Effector memory CD8-positive, alpha-beta T cell (primary cell): ENCODE measurements around the gene PKP2.

ENCODE experiments used
- ATAC-seq: fragments of 150-1000 bp; cut with Tn5 transposase; replicated peaks from 2 replicates; pipeline ENCODE4 v1.10.0; 2021; ENCODE audit warnings: mild to moderate bottlenecking, moderate library complexity
- DNase-seq, 3 experiments: peaks; one replicate each; pipeline ENCODE4 v3.0.0; 2021
- H3K27ac Mint-ChIP-seq, 2 donors: one replicate each; pipeline ENCODE4 v1.8.0; 2022; ENCODE audit warnings: mild to moderate bottlenecking in 2 of 2, mixed read lengths in 2 of 2, moderate library complexity in 2 of 2
- H3K27me3 Mint-ChIP-seq, 2 donors: one replicate each; pipeline ENCODE4 v1.8.0; 2022; ENCODE audit warnings: mixed read lengths in 2 of 2
- H3K36me3 Mint-ChIP-seq: one replicate; pipeline ENCODE4 v1.8.0; 2022; ENCODE audit warnings: mild to moderate bottlenecking, moderate library complexity, mixed read lengths; ENCODE audit not compliant: insufficient read depth
- H3K4me1 Mint-ChIP-seq, 2 donors: one replicate each; pipeline ENCODE4 v1.8.0; 2022; ENCODE audit warnings: low read depth in 2 of 2, mixed read lengths in 2 of 2
- H3K4me3 Mint-ChIP-seq, 2 donors: one replicate each; pipeline ENCODE4 v1.8.0; 2022; ENCODE audit warnings: mild to moderate bottlenecking in 2 of 2, mixed read lengths in 2 of 2, moderate library complexity in 2 of 2
- H3K9me3 Mint-ChIP-seq, 2 donors: one replicate each; pipeline ENCODE4 v1.8.0; 2022; ENCODE audit warnings: mixed read lengths in 2 of 2

PKP2 gene

GRCh38 chr12:32801269-32801980 is 95.2 kb downstream of the PKP2 start:
- DNase-seq (no peak), ATAC-seq (no peak)
- H3K36me3 Mint-ChIP-seq, result no peaks in the 10 kb centered on the region
- H3K27ac Mint-ChIP-seq, result no peak overlapping the region
- no peaks in the 10 kb centered on the region for H3K4me1 Mint-ChIP-seq
- H3K9me3 Mint-ChIP-seq, result no peaks in the 10 kb centered on the region
- H3K27me3 Mint-ChIP-seq, result peaks cover 0 to 8% of the 10 kb centered on the region in 2 donors
- H3K4me3 Mint-ChIP-seq, result no peak overlapping the region

DNA sequence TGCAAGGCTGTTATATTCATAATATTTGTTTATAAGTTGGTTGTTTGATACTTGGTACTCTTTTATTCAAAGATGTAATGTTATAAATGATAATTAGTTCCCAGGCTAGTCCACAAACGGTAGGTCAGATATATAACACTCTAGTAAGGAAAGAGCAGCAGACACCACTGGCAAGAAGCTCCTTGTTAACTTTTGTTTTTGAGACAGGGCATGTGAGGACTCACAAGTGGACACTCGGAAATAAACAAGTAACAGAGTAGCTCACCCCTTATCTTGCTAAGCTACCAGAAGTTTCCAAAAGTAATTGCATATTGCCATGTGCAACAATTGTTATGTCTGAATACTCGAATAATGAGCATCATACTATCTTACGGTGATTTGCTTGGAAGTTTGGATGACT is 102.3 kb downstream of the PKP2 start:
- DNase-seq (no peak), ATAC-seq (no peak)
- H3K4me1 Mint-ChIP-seq, result no peaks in the 10 kb centered on the region
- no peak overlapping the region for H3K27ac Mint-ChIP-seq
- peaks cover 10 to 23% of the 10 kb centered on the region in 2 donors for H3K27me3 Mint-ChIP-seq
- H3K9me3 Mint-ChIP-seq, result no peaks in the 10 kb centered on the region
- H3K36me3 Mint-ChIP-seq, result no peaks in the 10 kb centered on the region
- H3K4me3 Mint-ChIP-seq, result no peak overlapping the region

DNA sequence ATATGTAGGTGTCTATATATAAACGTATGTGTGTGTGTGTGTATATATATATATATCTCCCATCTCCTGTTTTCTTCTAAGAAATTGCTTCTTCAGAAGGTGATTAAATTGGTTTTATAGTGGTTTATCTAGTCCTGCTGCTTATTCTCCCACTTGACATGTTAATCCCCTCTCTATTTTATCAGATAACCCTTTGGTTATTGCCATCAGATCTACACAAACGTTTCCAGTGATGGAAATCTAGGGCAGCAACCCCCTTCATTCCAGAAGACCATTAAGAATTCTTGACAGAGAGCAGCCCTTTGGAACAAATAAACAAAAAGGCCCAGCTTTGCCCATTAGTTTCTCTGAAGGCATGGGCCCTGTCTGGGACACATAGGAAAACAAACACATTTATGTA is 106.7 kb downstream of the PKP2 start:
- H3K27ac Mint-ChIP-seq, result no peak overlapping the region
- peaks cover 19 to 41% of the 10 kb centered on the region in 2 donors for H3K27me3 Mint-ChIP-seq
- no peaks in the 10 kb centered on the region for H3K9me3 Mint-ChIP-seq
- no peaks in the 10 kb centered on the region for H3K36me3 Mint-ChIP-seq
- DNase-seq, result no peak
- no peak overlapping the region for H3K4me3 Mint-ChIP-seq
- no peaks in the 10 kb centered on the region for H3K4me1 Mint-ChIP-seq
- no peak for ATAC-seq

GRCh38 chr12:32789446-32789845 is 107.1 kb downstream of the PKP2 start:
- H3K4me3 Mint-ChIP-seq, result no peak overlapping the region
- no peaks in the 10 kb centered on the region for H3K36me3 Mint-ChIP-seq
- DNase-seq (no peak), ATAC-seq (no peak)
- no peaks in the 10 kb centered on the region for H3K4me1 Mint-ChIP-seq
- no peaks in the 10 kb centered on the region for H3K9me3 Mint-ChIP-seq
- H3K27ac Mint-ChIP-seq, result no peak overlapping the region
- H3K27me3 Mint-ChIP-seq, result peaks cover 19 to 46% of the 10 kb centered on the region in 2 donors

- H3K27ac Mint-ChIP-seq, result no peak overlapping the region
- H3K36me3 Mint-ChIP-seq, result peaks cover 3% of the 10 kb centered on the region
- H3K9me3 Mint-ChIP-seq, result no peaks in the 10 kb centered on the region
- DNase-seq, result no peak
- no peaks in the 10 kb centered on the region for H3K4me1 Mint-ChIP-seq
- H3K27me3 Mint-ChIP-seq, result peaks cover 14 to 41% of the 10 kb centered on the region in 2 donors
- ATAC-seq, result no peak
- no peak overlapping the region for H3K4me3 Mint-ChIP-seq
Observed at GRCh38 chr12:32788405-32788804, 108.2 kb downstream of the PKP2 start.

DNA sequence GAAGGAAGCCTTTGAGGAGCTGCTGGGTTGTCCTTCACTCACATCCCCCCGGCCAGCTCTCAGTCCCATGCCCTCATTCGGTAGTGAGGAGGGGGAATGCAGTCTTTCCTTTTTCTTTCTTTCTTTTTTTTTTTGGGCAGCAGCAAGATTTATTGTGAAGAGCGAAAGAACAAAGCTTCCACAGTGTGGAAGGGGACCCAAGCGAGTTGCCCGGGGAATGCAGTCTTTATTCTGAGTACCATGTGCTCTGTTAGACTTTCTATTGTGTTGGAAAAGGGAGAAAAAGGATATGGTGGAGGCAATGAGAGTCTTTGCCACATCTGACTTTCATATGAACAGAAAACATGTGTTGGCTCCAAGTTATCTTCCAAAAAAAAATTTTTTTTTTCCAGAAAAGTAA is 111.0 kb downstream of the PKP2 start:
- no peaks in the 10 kb centered on the region for H3K9me3 Mint-ChIP-seq
- no peak overlapping the region for H3K4me3 Mint-ChIP-seq
- no peak for DNase-seq
- no peak for ATAC-seq
- H3K27ac Mint-ChIP-seq, result no peak overlapping the region
- no peaks in the 10 kb centered on the region for H3K4me1 Mint-ChIP-seq
- H3K27me3 Mint-ChIP-seq, result peaks cover 13 to 33% of the 10 kb centered on the region in 2 donors
- H3K36me3 Mint-ChIP-seq, result peaks cover 3% of the 10 kb centered on the region

DNA sequence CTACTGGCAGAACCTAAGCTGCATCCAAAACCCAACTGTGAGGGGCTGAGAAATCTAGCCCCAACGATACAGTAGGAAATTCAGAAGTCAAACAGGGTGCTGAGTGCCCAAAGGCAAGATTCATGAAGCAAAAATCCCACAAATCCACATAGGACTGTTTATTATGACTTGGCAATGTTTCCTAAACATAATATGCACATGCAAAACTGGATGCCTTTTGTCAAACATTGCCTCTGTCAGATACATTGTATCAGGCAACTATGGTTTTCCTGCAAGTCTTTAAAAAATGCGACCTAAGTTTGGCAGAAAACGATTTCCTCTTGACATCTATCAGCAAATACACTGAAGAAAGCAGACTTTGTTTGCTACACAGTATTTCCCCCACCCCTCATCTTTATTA is 113.5 kb downstream of the PKP2 start:
- H3K27ac Mint-ChIP-seq, result no peak overlapping the region
- no peaks in the 10 kb centered on the region for H3K9me3 Mint-ChIP-seq
- H3K27me3 Mint-ChIP-seq, result peaks cover 28 to 49% of the 10 kb centered on the region in 2 donors
- H3K4me1 Mint-ChIP-seq, result no peaks in the 10 kb centered on the region
- ATAC-seq (no peak), DNase-seq (no peak)
- H3K4me3 Mint-ChIP-seq, result no peak overlapping the region
- H3K36me3 Mint-ChIP-seq, result peaks cover 3% of the 10 kb centered on the region

- Mint-ChIP-seq H3K4me1 (no peaks in the 10 kb centered on the region), H3K9me3 (no peaks in the 10 kb centered on the region), H3K36me3 (peaks cover 3% of the 10 kb centered on the region), H3K4me3 (no peak overlapping the region), H3K27ac (no peak overlapping the region), H3K27me3 (peaks cover 35 to 54% of the 10 kb centered on the region in 2 donors)
- DNase-seq (no peak), ATAC-seq (no peak)
Observed at GRCh38 chr12:32780071-32780470, 116.5 kb downstream of the PKP2 start.

GRCh38 chr12:32777691-32778175 is 118.8 kb downstream of the PKP2 start:
- H3K27me3 Mint-ChIP-seq, result peaks cover 45 to 57% of the 10 kb centered on the region in 2 donors
- ATAC-seq, result no peak
- DNase-seq, result no peak
- H3K9me3 Mint-ChIP-seq, result no peaks in the 10 kb centered on the region
- H3K27ac Mint-ChIP-seq, result no peak overlapping the region
- H3K36me3 Mint-ChIP-seq, result no peaks in the 10 kb centered on the region
- no peaks in the 10 kb centered on the region for H3K4me1 Mint-ChIP-seq
- H3K4me3 Mint-ChIP-seq, result no peak overlapping the region

DNA sequence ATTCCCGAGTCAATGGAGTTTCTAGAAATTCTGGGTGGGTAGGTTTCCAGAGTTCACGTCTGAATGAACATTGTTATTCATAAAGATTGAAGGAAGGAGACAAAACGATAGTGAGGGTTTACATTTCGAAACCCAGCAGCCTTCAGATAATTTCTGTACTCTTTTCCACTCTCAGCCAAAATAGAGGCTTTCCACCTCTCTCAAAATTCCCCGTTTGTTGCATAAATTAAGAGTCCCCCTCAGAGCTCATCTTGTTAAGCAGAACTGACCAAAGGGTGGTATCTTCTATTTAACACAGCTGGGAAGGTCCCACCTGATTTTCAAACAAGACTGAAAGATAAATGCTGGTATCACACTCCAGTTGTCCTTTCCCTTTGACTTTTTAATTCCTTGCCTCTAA is 119.4 kb downstream of the PKP2 start:
- no peak for ATAC-seq
- Mint-ChIP-seq H3K4me3 (no peak overlapping the region), H3K4me1 (no peaks in the 10 kb centered on the region), H3K9me3 (no peaks in the 10 kb centered on the region), H3K36me3 (no peaks in the 10 kb centered on the region), H3K27ac (no peak overlapping the region), H3K27me3 (peaks cover 49 to 59% of the 10 kb centered on the region in 2 donors)
- no peak for DNase-seq

GRCh38 chr12:32776258-32776657 is 120.3 kb downstream of the PKP2 start:
- peaks cover 54 to 68% of the 10 kb centered on the region in 2 donors for H3K27me3 Mint-ChIP-seq
- no peaks in the 10 kb centered on the region for H3K4me1 Mint-ChIP-seq
- DNase-seq (no peak), ATAC-seq (no peak)
- no peak overlapping the region for H3K27ac Mint-ChIP-seq
- H3K4me3 Mint-ChIP-seq, result no peak overlapping the region
- H3K36me3 Mint-ChIP-seq, result no peaks in the 10 kb centered on the region
- no peaks in the 10 kb centered on the region for H3K9me3 Mint-ChIP-seq

- DNase-seq (no peak), ATAC-seq (no peak)
- H3K4me1 Mint-ChIP-seq, result no peaks in the 10 kb centered on the region
- H3K27ac Mint-ChIP-seq, result no peak overlapping the region
- no peak overlapping the region for H3K4me3 Mint-ChIP-seq
- H3K9me3 Mint-ChIP-seq, result no peaks in the 10 kb centered on the region
- no peaks in the 10 kb centered on the region for H3K36me3 Mint-ChIP-seq
- peaks cover 48 to 66% of the 10 kb centered on the region in 2 donors for H3K27me3 Mint-ChIP-seq
Observed at GRCh38 chr12:32773691-32774090, 122.9 kb downstream of the PKP2 start.

DNA sequence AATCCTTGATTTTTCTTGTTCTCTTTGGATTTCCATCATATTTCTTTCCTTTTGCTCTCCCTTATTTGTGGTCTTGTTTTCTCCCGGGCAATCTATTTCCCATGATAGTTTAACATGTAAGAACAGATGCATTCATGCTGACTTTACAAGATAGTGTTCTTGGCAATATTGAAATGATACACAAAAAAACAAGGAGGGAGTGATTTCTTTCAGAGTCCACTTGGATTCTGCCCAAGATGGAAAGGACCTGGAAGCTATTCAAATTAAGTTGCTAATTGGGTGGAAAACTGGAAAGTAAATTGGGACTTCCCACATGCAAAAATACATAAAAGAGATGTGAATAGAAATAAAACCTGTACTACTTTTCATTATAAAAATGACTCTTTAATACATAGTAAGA is 126.4 kb downstream of the PKP2 start:
- Mint-ChIP-seq H3K9me3 (no peaks in the 10 kb centered on the region), H3K36me3 (no peaks in the 10 kb centered on the region), H3K4me1 (no peaks in the 10 kb centered on the region), H3K27ac (no peak overlapping the region), H3K4me3 (no peak overlapping the region), H3K27me3 (peaks cover 46 to 58% of the 10 kb centered on the region in 2 donors)
- ATAC-seq, result no peak
- DNase-seq, result no peak

- Mint-ChIP-seq H3K4me3 (no peak overlapping the region), H3K27me3 (peaks cover 44 to 57% of the 10 kb centered on the region in 2 donors), H3K4me1 (no peaks in the 10 kb centered on the region), H3K9me3 (no peaks in the 10 kb centered on the region), H3K36me3 (no peaks in the 10 kb centered on the region), H3K27ac (no peak overlapping the region)
- DNase-seq (no peak), ATAC-seq (no peak)
Observed at GRCh38 chr12:32768518-32768917, 128.1 kb downstream of the PKP2 start.
